Measurements from ENCODE around the gene GRIK3.
"Not testable (repeated sequence)": the region's sequence is repeated elsewhere in the genome, so short reads cannot be mapped to it uniquely, and the experiment has no call there.

GRIK3 gene

DNA sequence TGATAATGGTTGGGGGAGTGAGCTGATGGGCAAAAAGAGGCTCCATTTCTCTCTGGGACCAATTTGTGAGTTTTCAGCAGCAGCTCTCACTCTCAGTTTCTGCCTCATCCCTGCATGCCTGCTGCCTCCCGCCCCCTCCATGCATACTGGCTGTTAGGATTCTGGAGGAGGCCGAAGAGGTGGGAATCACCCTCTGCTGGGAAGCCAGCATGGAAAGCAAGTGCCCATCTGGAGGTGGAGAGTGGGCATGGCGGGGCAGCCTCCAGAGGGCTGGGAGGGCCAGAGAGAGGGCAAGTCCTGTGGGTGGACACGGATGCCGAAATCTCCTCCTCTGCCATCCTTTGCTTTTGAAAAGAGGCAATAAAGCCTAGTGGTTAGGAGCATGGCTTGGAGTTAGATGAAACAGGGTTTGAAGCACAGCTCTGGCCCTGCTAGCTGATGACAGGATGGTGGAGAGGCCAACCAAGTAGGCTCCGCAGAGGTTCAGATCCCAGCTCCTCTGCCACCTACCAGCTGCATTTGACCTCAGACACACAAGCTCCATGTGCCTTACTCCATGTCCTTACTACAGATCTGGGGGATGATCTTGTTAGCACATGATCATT, 113.4 kb downstream of the GRIK3 start:
- TF ChIP-seq CTCF (IDR thresholded peaks at IDR 0.05; ENCODE audit: insufficient read depth, missing control alignments), result no peak
- DNase-seq (ENCODE audit: insufficient read length, low spot score) (no peak), FAIRE-seq (no peak)

DNA sequence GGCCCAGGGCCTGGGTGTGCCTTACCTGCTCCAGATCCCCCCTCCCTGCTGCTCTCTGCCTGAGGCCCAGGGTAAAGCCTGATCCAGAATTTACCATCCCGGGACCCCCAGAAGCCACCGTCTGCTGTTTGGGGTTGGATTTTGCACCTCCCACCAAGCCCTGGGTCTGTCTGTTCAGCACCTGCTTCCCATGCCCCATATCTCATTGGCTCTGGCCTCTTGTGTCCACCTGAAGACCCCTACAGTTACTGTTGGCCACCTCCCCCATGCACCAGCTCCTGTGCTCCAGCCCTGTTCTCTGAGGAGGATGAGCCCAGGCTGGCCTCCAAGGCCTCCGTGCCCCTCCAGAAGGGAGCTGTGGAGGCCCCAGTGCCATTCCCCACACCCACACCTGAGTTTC, 113.9 kb downstream of the GRIK3 start:
- FAIRE-seq (no peak), DNase-seq (ENCODE audit: insufficient read length, low spot score) (no peak)
- TF ChIP-seq CTCF (IDR thresholded peaks at IDR 0.05; ENCODE audit: insufficient read depth, missing control alignments), result no peak

DNA sequence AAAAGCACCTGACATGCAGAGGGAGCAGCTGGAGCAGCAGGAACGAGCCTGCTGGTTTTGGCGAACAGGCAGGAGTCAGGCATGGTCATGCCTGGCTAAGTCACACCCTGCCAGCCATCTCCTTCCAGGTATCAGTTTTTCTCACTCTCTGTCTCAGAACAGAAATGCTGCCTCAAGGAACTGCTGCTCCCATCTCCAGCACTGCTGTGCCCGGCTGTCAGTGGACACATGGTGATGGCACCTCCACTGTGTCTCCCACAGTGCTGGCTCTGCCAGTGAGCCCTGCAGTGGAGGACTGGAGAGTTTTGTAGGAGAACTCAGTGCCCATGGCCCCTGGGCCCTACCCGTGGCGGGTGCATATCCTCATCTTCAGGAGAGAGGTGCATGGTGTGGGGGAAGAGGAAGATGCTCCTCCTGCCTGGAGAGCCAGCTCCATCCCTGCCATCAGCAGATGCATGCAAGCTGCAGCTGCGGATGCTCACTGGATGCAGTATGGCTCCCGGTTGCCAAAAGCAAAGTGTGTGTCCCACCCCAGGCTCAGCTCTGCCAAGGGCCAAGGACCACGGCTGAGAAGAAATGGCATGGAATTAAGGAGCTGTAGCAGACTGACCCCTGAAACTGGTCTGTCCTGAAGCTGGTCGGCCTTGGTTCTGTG, 114.7 kb downstream of the GRIK3 start:
- TF ChIP-seq CTCF (IDR thresholded peaks at IDR 0.05; ENCODE audit: insufficient read depth, missing control alignments), result no peak
- DNase-seq (ENCODE audit: insufficient read length, low spot score) (no peak), FAIRE-seq (no peak)

- DNase-seq (ENCODE audit: insufficient read length, low spot score) (no peak), FAIRE-seq (no peak)
- no peak for TF ChIP-seq CTCF (IDR thresholded peaks at IDR 0.05; ENCODE audit: insufficient read depth, missing control alignments)
Observed at GRCh38 chr1:36918604-36919003, 115.7 kb downstream of the GRIK3 start.

DNA sequence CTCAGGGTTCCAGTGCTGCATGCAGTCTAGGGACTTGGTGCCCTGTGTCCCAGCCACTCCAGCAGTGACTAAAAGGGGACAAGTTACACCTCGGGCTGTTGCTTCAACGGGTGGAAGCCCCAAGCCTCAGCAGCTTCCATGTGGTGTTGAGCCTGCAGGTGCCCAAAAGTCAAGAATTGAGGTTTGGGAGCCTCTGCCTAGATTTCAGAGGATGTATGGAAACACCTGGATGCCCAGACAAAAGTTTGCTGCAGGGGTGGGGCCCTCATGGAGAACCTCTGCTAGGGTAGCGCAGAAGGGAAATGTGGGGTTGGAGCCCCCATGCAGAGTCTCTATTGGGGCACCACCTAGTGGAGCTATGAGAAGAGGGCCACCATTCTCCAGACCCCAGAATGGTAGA, 117.8 kb downstream of the GRIK3 start:
- not testable (repeated sequence) for DNase-seq (ENCODE audit: insufficient read length, low spot score); FAIRE-seq

- no peak for TF ChIP-seq CTCF (IDR thresholded peaks at IDR 0.05; ENCODE audit: insufficient read depth, missing control alignments)
- FAIRE-seq (no peak), DNase-seq (ENCODE audit: insufficient read length, low spot score) (no peak)
Observed at GRCh38 chr1:36913484-36914060, 120.7 kb downstream of the GRIK3 start.

GRCh38 chr1:36913016-36913415, 121.3 kb downstream of the GRIK3 start:
- DNase-seq (ENCODE audit: insufficient read length, low spot score) (no peak), FAIRE-seq (no peak)
- TF ChIP-seq CTCF (IDR thresholded peaks at IDR 0.05; ENCODE audit: insufficient read depth, missing control alignments), result no peak
